Measurements from ENCODE around the gene ALPL. TPM values are rescaled to one million over a fixed set of nuclear protein-coding genes. Genes with fewer than 3 reads are reported as not detected.

The ALPL gene
- total RNA-seq, 1 donor from 2014 or later: 16.7 TPM

- H3K4me1 Mint-ChIP-seq: peaks cover 9% of the 10 kb centered on the region
- H3K27ac Mint-ChIP-seq (ENCODE audit: unreplicated experiment): no peak overlapping the region
- TF ChIP-seq CTCF (conservative IDR thresholded peaks at IDR 0.05): no peak
- no peaks in the 10 kb centered on the region for H3K9me3 Mint-ChIP-seq
- no peaks in the 10 kb centered on the region for H3K36me3 Mint-ChIP-seq (ENCODE audit: low read depth)
- no peak for DNase-seq (ENCODE audit: low read depth, low spot score)
- H3K27me3 Mint-ChIP-seq (ENCODE audit: low read depth): no peaks in the 10 kb centered on the region
- no peak overlapping the region for H3K4me3 Mint-ChIP-seq
Observed at GRCh38 chr1:21568809-21569385, 59.7 kb downstream of the ALPL start.

- DNase-seq (ENCODE audit: low read depth, low spot score): no peak
- H3K27me3 Mint-ChIP-seq (ENCODE audit: low read depth): no peaks in the 10 kb centered on the region
Observed at GRCh38 chr1:21569820-21570527, 60.8 kb downstream of the ALPL start.

GRCh38 chr1:21570528-21570875 is 61.3 kb downstream of the ALPL start:
- no peak for DNase-seq (ENCODE audit: low read depth, low spot score)
- peaks cover 15% of the 10 kb centered on the region for H3K4me1 Mint-ChIP-seq
- no peaks in the 10 kb centered on the region for H3K9me3 Mint-ChIP-seq
- H3K27me3 Mint-ChIP-seq (ENCODE audit: low read depth): no peaks in the 10 kb centered on the region
- H3K4me3 Mint-ChIP-seq: no peak overlapping the region
- TF ChIP-seq CTCF (conservative IDR thresholded peaks at IDR 0.05): no peak
- H3K27ac Mint-ChIP-seq (ENCODE audit: unreplicated experiment): no peak overlapping the region
- no peaks in the 10 kb centered on the region for H3K36me3 Mint-ChIP-seq (ENCODE audit: low read depth)

More at GRCh38 chr1:21569820-21570527, 60.8 kb downstream of the ALPL start:
- peaks cover 15% of the 10 kb centered on the region for H3K4me1 Mint-ChIP-seq
- H3K9me3 Mint-ChIP-seq: no peaks in the 10 kb centered on the region
- no peaks in the 10 kb centered on the region for H3K36me3 Mint-ChIP-seq (ENCODE audit: low read depth)
- no peak overlapping the region for H3K4me3 Mint-ChIP-seq
- no peak overlapping the region for H3K27ac Mint-ChIP-seq (ENCODE audit: unreplicated experiment)
- TF ChIP-seq CTCF (conservative IDR thresholded peaks at IDR 0.05): no peak

- Mint-ChIP-seq H3K4me3 (no peak overlapping the region), H3K4me1 (peaks cover 15% of the 10 kb centered on the region), H3K36me3 (ENCODE audit: low read depth) (no peaks in the 10 kb centered on the region), H3K9me3 (no peaks in the 10 kb centered on the region), H3K27ac (ENCODE audit: unreplicated experiment) (no peak overlapping the region), H3K27me3 (ENCODE audit: low read depth) (no peaks in the 10 kb centered on the region)
- DNase-seq (ENCODE audit: low read depth, low spot score): no peak
- TF ChIP-seq CTCF (conservative IDR thresholded peaks at IDR 0.05): no peak
Observed at GRCh38 chr1:21570885-21571284, 61.7 kb downstream of the ALPL start.

GRCh38 chr1:21572221-21572620 is 63.0 kb downstream of the ALPL start:
- TF ChIP-seq CTCF (conservative IDR thresholded peaks at IDR 0.05): no peak
- H3K9me3 Mint-ChIP-seq: no peaks in the 10 kb centered on the region
- no peak overlapping the region for H3K27ac Mint-ChIP-seq (ENCODE audit: unreplicated experiment)
- no peak for DNase-seq (ENCODE audit: low read depth, low spot score)
- H3K36me3 Mint-ChIP-seq (ENCODE audit: low read depth): no peaks in the 10 kb centered on the region
- H3K4me1 Mint-ChIP-seq: peaks cover 15% of the 10 kb centered on the region
- no peaks in the 10 kb centered on the region for H3K27me3 Mint-ChIP-seq (ENCODE audit: low read depth)
- no peak overlapping the region for H3K4me3 Mint-ChIP-seq
